Lower leg skin (tissue), 4 donors: ENCODE measurements around the gene APOL6. TPM values are rescaled to one million over a fixed set of nuclear protein-coding genes. Genes with fewer than 3 reads are reported as not detected.

Experiments
- DNase-seq, 2 donors: peaks; one replicate each; pipeline ENCODE4 v3.0.0-alpha.2; 2019; ENCODE audit warnings: low spot score in 2 of 2
- H3K4me3 ChIP-seq: fragments of 200-600 bp; sonication (generic); 2 replicates; pipeline ENCODE4 v1.5.1; 2017; ENCODE audit warnings: mild to moderate bottlenecking, low read depth; ENCODE audit not compliant: poor library complexity, severe bottlenecking
- POLR2A ChIP-seq, 2 donors: fragments of 450-650 bp; IDR thresholded peaks; one replicate each; pipeline ENCODE4 v1.6.1; 2016 to 2017; ENCODE audit warnings: antibody characterized with exemption in 2 of 2, mild to moderate bottlenecking in 1 of 2, moderate library complexity in 1 of 2
- WGBS, 2 donors: methylation state at CpG; one replicate each; pipeline ENCODE4 v1.1.5; 2018; 5-methylcytosine and 5-hydroxymethylcytosine counted together
- intact Hi-C: fragments of 100-400 bp; cut with DNase I; formaldehyde crosslinking; loops from one replicate; pipeline ENCODE4 v1.15.0; 2023; ENCODE audit warnings: low total_unique reads
- total RNA-seq, 4 donors: library from RNA; depleted of rRNA; stranded (reverse); fragments of >200 nt; gene quantifications; one replicate each; pipeline ENCODE4 v1.1.0, GENCODE V29; 2016
- TF ChIP-seq, protein P1 (sequence below), 3 donors: fragments of 450-650 bp; IDR thresholded peaks; one replicate each; pipeline ENCODE4 v1.5.1; 2016; ENCODE audit warnings: antibody characterized with exemption in 3 of 3, mild to moderate bottlenecking in 3 of 3, moderate library complexity in 2 of 3

Gene APOL6, protein sequence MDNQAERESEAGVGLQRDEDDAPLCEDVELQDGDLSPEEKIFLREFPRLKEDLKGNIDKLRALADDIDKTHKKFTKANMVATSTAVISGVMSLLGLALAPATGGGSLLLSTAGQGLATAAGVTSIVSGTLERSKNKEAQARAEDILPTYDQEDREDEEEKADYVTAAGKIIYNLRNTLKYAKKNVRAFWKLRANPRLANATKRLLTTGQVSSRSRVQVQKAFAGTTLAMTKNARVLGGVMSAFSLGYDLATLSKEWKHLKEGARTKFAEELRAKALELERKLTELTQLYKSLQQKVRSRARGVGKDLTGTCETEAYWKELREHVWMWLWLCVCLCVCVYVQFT
- total RNA-seq, result 1 to 10 TPM; 3.0 to 3.9 (median 3.8) TPM

DNA sequence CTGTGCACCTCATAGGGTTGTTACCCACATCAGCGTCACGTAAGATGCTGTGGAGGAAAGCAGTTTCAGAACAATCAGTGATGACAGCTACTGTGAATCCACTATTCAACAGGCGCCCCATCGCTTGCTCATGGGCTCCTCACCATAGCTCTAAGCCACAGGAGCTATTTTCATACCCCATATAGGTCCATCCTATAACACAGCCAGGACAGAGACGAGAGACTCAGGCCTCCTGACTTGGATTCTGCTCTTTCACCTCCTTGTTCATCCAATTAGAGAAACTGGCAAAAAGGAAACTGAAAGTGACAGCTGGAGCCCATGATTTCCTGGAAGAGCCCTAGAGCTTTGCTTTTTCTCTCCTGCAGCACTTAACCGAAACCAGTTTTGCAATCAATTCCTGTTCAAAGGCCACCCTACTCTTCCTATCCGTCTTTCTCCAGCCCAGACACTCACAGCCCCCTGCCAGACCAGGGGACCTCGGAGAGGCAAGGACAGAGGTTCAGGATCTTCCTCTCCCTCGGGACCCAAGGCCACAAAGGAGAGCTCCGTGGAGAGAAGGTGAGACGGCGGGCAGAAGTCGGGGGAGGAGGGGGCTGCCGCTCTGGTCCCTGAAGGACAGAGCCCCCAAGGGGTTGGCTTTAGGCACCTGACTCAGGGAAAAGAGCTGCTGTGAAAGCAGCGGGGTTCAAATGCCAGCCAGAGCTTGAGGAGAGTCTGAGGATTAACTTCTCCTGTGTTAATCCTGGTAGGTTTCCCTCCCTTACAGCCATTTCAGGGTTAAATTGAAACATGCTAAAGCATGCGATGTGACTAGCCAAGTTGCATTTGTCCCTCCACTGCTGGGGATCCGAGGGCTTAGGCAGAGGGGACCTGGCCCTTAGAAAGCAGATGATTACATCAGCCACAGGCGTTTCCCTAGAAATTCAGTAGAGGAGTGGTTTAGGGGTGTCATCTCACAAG is at the start of gene APOL6:
APOL6 (plus strand) TSS at position 381 of the 960 bp plus-strand sequence. CDS start 7,980 bp downstream, outside the sequence.
- 3 to 6% methylated on average over 18 of the region's 18 CpGs for WGBS, 2 donors
- peak; percentile 44 to 82 for DNase-seq
- H3K4me3 ChIP-seq, result peak within 1 kb of the TSS; percentile 66
- intact Hi-C loops, result no loop called here
- TF ChIP-seq POLR2A (IDR thresholded peaks at IDR 0.05), result no peak
- TF ChIP-seq, protein P1, sequence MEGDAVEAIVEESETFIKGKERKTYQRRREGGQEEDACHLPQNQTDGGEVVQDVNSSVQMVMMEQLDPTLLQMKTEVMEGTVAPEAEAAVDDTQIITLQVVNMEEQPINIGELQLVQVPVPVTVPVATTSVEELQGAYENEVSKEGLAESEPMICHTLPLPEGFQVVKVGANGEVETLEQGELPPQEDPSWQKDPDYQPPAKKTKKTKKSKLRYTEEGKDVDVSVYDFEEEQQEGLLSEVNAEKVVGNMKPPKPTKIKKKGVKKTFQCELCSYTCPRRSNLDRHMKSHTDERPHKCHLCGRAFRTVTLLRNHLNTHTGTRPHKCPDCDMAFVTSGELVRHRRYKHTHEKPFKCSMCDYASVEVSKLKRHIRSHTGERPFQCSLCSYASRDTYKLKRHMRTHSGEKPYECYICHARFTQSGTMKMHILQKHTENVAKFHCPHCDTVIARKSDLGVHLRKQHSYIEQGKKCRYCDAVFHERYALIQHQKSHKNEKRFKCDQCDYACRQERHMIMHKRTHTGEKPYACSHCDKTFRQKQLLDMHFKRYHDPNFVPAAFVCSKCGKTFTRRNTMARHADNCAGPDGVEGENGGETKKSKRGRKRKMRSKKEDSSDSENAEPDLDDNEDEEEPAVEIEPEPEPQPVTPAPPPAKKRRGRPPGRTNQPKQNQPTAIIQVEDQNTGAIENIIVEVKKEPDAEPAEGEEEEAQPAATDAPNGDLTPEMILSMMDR (IDR thresholded peaks at IDR 0.05), result no peak

DNA sequence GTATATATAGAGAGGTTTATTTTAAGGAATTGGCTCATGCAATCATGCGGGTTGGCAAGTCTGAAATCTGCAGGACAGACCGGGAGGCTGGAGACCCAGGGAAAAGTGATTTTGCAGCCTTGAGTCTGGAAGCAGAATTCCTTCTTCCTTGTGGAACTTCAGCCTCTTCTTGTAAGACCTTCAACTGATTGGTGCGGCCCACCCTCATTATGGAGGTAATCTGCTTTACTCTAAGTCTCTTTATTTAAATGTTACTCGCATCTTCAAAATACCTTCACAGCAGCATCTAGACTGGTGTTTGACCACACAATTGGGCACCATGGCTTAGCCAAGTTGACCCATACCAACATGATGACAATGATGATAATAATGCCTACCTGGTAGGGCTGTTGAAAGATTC is 48.9 kb upstream of the APOL6 start:
- 91% methylated on average over 4 of the region's 4 CpGs for WGBS, 2 donors
- TF ChIP-seq, protein P1 (IDR thresholded peaks at IDR 0.05), result no peak
- TF ChIP-seq POLR2A (IDR thresholded peaks at IDR 0.05), result no peak
- intact Hi-C loops, result no loop called here
- no peak for DNase-seq
- no peak overlapping the region for H3K4me3 ChIP-seq

DNA sequence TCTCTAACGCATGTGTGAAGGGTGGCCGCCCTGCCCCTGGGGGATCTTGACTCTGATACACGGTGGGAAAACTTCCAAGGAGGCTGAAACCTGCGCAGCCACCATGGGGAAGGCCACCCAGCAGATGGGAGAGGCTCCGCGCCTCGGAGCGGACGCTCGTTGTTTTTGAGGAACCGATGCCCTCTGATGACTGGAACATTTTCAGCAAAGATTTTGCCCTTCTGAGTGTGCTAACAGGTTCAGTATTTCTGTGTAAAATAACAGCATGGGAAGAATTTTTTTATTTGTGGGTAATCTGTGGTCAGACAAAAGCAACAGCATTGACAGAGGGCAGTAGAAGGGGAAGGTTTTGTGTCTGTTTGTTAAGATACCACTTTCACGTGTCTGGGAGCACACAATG is 47.8 kb upstream of the APOL6 start:
- no peak for DNase-seq
- no peak overlapping the region for H3K4me3 ChIP-seq
- no peak for TF ChIP-seq POLR2A (IDR thresholded peaks at IDR 0.05)
- TF ChIP-seq, protein P1 (IDR thresholded peaks at IDR 0.05), result no peak
- WGBS, 2 donors, result 36 to 40% methylated on average over 12 of the region's 12 CpGs
- intact Hi-C loops, result no loop called here

DNA sequence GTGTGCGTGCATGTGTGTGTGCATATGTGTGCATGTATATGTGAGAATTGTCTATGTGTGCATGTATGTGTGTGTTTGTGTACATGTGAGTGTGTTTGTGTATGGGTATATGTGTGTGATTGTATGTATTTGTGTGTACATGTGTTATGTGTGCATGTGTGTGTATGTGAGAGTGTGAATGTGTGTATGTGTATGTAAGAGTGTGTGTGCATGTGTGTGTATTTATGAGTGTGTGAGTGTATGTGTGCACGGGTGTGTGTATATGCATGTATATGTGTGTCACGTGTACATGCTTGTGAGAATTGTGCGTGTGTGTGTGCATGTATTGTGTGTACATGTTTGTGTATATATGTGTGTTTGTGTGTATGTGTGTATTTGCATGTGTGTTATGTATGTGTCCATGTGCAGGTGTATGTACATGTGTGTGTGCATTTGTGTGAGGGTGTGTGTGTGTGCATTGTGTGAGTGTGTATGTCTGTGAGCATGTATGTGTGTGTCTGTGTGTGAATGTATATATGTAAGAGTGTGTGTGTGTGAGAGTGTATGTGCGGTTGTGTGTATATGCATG is 47.1 kb upstream of the APOL6 start:
- intact Hi-C loops, result no loop called here
- no peak for TF ChIP-seq POLR2A (IDR thresholded peaks at IDR 0.05)
- TF ChIP-seq, protein P1 (IDR thresholded peaks at IDR 0.05), result no peak
- WGBS, 2 donors, result 94 to 98% methylated on average over 5 of the region's 5 CpGs
- DNase-seq, result no peak
- H3K4me3 ChIP-seq, result no peak overlapping the region

DNA sequence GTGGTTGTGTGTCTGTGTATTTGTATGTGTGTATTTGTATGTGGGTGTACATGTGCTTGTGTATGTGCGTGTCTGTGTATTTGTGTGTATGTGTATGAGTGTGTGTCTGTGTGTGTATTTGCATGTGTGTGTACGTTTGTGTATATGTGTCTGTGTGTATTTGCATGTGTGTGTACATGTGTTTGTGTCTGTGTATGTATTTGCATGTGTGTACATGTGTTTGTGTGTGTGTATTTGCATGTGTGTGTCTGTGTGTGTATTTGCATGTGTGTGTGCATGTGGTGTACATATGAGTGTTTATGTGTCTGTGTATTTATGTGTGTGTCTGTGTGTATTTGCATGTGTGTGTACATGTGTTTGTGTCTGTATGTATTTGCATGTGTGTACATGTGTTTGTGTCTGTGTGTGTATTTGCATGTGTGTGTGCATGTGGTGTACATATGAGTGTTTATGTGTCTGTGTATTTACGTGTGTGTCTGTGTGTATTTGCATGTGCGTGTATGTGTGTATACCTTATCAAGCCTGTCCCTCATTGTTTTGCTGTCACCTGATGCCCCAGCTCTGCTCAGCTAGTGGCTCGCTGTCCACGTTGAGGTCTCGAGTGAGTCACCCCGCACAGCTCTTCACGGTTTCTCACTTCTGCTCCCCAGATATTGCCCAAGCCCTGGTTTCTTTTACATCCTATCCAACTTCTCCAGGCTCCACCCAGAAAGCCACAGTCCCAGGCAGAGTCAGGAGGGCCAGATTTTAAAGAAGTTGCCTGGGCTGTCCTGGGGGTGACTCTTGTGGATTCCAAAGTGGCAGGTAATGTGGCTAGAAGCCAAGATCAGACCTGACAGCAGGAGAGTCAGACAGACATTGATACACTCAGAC is 46.3 kb upstream of the APOL6 start:
- DNase-seq, result peak in 1 of 2 donors; percentile 49
- intact Hi-C loops, result no loop called here
- H3K4me3 ChIP-seq, result no peak overlapping the region
- TF ChIP-seq POLR2A (IDR thresholded peaks at IDR 0.05), result no peak
- TF ChIP-seq, protein P1 (IDR thresholded peaks at IDR 0.05), result peak in 1 of 3 donors; percentile 5
- WGBS, 2 donors, result 44 to 56% methylated on average over 9 of the region's 9 CpGs
